Activated effector memory CD4-positive, alpha-beta T cell treated with Interleukin-2 at 50 U/mL for 16 hours (primary cell): Measurements from ENCODE around the gene EXD3.

Experiments
- DNase-seq: peaks from one replicate; pipeline ENCODE4 v3.0.0-alpha.2; 2020

Gene EXD3

DNA sequence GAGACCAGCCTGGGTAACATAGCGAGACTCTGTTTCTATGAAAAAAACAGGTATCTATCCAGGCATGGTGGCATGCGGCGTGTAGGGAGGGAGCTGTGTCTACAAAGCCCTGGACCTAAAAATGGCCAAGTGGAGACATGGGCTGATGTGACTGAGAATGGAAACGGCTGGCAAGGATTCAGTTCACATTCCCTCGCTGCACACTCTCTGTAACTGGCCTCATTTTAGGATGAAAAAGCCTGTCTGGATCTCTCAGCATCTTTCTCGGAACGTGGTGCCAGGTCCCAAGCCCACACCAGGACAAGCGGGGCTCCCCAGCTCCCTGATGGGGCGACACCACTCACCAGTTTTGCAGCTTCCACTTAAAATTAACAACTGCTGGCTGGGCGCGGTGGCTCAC, 13.4 kb downstream of the EXD3 start:
- no peak for DNase-seq

DNA sequence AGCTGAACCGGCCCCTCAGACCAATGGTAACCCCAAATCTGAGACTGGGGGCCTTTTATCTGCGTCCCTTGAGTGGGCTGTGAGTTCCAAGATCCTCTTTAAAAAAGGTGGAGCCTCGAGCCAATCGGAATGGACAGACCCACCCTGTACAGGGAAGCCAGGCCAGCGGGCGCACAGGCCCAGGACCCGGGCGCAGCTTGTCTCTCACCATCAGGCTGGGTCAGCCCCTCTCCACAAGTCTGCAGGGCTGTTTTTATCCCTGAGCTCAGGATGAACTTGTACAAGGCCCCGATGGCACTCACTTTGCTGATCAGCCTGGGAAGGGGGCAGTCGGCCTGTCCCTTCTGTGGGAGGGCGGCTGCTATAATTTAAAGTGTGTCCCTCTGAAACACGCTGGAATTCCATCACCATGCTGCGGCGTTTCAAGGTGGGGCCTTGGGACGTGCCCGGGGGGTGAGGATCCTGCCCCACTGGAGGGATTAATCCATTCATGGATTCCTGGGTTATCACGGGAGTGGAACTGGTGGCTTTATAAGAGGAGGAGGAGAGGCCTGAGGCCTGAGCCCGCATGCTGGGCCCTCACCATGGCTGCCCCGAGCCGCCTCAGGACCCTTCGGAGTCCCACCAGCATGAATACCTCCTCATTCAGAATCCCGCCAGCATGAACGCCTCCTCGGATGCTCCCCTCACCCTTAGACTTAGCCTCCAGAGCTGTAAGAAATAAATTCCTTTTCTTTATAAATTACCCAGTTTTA, 14.1 kb downstream of the EXD3 start:
- DNase-seq = no peak

DNA sequence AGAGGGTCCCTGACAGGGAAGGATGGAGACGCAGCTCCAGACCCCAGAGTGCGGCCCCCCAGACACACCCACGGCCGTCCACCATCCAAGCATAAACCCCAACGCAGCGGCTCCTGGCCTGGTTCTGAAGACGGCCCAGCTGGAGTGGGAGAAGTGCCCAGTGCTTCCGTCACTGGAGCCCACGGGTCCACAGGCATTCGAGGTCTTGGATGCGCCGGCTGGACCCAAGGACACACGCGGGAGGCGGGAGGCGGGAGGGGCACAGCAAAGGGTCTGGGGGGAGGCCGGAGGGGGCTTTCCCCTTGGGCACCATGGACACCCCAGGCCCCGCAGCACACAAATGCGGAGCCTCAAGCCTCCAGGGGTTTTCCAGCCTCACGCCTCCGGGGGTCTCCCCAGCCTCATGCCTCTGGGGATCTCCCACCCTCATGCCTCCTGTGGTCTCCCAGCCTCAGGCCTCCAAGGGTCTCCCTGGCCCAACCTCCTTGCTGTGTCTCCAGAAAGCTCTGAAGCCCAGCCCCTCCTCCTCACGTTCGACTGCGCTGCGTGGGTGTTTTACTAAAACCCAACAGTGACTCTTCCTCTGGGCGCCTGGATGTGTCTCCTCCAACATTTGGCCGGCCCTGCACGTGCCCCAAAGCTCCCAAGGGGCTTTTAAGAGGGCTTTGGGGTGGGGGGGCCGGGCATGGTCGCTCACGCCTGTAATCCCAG, 15.2 kb downstream of the EXD3 start:
- no peak for DNase-seq

DNA sequence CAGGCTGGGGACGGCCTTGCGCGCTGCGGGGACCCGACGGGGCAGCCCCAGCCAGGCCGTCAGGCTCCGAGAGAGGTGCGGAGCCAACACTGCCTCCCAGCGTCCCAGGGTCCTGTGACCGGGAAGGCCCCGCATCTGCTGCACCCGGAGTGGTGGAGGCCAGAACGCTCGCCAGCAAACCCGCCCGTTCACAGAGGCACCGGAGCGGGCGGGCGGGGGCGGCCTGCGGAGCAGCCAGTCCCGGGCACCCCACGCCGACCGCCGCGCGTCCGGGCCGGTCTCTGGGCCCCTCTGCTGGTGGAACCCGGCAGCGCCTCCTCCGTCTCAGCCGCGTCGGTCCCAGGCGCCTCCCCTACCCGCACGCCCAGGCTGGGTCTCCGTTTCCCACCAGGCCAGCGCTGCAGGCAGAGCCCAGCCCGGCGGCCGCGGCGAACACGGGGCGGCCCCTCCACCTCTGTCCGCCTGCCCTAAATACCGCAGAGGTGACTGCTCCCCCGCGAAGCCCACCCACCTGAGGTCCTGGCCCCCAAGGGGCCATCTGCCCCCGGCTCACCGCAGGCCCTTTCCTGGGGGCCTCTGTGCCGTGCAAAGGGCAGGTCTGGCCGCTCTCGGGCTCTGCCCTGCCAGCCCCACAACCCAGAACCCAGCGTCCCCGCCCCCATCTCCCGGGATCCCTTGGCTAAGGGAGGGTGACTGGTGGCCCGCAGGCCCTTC, 15.9 kb downstream of the EXD3 start:
- DNase-seq = peak; percentile 37

DNA sequence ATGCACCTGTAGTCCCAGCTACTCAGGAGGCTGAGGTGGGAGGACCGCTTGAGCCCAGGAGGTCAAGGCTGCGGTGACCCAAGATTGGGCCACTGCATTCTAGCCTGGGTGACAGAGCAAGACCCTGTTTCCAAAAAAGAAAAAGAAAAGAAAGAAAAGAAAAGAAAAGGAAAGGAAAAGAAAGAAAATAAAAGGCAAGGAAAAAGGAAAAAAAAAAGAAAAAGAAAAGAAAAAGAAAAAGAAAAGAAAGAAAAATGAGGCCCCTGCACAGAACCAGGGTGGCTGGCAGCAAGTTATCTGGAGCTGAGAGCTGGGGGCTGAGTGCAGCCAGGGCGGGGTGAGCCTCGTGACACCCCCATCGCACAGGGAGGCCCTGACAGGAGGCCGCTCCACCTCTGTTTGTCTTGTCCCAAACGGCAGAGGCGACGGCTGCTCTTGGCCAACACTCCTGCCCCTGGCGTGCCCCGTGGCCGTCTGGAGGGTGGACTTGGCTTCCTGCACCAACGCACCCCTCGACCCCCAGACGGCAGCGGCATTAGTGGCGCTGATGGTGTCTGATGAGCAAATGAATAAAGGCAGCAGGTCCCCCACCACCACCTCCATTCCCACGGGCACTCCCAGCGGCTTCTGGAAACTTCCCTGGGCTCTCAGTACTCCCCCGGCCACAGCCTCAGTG, 16.7 kb downstream of the EXD3 start:
- DNase-seq = no peak

DNA sequence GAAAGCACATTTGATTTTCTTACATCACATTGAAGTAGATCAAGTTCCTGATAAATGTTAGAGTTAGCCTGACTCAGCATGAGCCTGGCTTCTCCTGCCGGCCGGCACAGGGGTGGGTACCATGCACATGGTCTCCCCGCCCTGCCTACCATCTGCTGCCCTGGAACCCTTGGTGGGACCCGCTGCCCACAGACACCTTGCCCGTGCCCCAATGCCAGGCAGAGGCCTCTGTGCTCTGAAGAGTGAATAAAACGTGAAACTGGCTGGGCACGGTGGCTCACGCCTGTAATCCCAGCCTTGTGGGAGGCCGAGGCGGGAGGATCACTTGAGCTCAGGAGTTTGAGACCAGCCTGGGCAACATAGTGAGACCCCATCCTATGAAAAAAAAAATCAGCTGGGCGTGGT, 17.3 kb downstream of the EXD3 start:
- no peak for DNase-seq

- DNase-seq = no peak
These were observed 17.9 kb downstream of the EXD3 start for GRCh38 chr9:137404961-137405567.

DNA sequence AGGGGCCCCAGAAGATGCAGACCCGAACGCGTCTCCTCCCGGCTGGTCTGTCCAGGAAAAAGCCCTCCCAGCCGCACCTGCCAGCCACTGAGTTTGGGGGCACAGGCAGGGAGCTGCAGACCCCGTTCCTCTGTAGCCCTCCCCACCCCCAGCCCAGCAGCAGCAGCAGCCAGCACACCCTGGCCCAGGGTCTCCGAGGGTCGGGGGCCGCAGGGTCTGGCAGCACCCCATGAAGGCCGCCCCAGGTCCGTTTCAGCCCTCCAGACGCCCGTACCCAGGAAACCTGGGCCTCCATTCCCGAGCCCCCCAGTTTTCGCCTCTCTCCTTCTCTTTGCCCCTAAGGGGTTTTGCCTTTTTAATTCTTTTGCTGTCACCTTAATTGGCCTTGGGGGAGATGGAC, 19.7 kb downstream of the EXD3 start:
- no peak for DNase-seq

- DNase-seq = no peak
These were observed 20.2 kb downstream of the EXD3 start for GRCh38 chr9:137402746-137403145.

DNA sequence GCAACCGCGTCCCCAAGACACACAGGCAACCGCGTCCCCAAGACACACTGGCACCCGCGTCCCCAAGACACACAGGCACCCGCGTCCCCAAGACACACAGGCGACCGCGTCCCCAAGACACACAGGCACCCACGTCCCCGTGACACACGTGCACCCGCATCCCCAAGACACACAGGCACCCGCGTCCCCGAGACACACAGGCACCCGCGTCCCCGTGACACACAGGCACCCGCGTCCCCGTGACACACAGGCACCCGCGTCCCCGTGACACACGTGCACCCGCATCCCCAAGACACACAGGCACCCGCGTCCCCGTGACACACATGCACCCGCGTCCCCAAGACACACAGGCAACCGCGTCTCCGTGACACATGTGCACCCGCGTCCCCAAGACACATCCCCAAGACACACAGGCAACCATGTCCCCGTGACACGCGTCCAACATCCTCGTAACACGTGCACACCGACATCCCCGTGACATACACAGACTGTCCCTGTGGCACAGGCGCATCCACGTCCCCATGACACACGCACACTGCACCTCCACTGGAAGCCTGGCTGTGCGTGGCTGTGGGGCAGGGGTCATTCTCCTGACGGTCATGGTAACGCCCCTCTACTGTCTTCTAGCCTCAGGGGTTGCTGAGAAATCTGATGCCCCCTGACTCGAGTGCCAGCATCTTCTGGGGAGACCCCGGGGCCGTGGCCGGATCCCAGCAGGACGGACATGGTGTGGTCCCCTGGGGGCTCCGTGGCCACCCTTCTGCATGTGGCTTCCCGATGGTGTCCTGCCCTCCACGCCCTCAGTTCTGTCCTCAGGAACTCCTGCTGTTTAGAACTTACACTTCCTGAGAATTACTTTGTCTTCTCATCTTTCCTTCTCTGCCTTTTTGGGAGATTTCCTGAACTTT, 24.1 kb downstream of the EXD3 start:
- DNase-seq = no peak

DNA sequence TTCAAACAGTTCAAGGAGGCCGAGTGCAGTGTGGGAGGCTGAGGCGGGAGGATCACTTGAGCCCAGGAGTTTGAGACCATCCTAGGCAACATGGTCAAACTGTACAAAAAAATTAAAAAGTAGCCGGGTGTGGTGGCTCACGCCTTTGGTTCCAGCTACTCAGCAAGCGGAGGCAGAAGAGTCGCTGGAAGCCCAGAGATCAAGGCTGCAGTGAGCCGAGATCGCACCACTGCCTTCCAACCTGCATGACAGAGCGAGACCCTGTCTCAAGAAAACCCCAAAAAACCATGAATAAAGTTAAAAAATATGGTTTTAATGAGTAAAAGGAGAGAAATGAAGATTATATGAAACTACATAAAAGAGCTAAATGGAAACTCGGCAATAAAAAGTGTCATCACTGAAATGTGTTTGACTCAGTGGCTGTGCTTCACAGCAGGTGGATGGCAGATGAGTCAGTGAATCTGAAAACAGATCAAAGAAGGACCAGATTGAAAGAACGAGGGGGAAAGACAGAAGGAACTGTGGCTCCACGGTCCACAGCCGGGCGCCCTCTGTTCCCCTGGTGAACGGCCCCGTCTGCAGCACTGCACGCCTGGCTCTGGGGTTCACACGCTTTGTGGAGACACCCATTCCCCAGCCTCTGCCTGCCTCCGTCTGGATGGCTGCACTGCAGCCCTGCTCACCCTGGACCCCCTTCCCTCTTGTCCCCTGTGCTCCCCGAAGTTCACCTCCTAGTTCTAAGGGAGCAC, 25.1 kb downstream of the EXD3 start:
- no peak for DNase-seq

DNA sequence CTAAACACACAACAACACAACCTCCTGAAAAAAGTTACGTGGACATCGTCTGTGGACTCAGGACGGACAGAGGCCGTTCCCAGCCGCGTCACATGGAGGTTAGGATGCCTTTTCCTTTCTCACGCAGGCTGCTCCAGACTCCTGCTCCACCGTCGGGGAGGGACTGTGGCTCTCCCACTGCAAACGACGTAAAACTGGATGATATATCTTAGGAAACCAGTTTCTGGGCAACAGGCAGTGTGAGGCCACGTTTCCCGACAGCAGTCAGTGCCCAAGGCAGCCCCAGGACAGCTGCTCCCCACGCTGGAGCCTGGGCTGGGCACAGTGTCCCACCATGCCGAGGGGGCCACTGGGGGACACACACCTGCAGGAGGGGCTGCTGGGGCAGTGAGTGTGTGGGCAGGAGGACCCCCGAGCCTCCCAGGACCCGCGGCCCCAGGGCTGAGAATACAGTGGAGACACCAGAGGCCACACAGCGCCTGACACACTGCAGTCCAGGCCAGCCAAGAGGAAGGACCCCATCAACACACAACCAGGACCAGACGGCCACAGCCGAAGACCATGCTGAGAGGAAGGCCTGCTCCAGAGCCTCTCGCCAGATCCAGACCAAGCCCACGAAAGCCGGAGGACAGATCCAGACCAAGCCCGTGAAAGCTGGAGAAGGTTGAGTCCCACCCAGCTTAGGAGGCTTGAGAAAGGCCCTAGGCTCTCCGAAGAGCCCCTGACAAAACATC, 26.2 kb downstream of the EXD3 start:
- DNase-seq = no peak

DNA sequence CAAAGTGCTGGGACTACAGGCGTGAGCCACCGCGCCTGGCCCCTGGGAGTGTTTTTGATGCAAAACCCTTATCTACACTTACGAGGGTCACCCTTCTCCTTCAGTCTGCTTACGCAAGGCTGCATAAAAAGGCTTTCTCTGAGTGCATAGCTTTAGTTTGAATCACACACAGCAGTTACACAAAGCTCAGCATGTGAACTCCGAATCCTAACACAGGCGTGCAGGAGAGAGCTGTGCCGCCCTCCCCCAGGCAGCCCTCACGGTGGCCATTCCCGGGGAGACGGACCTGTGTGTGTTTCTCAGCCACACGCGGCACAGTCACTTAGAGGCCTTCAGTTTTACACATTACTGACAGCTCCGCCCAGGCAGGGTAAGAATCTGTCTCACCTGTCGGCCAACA, 26.7 kb downstream of the EXD3 start:
- no peak for DNase-seq

DNA sequence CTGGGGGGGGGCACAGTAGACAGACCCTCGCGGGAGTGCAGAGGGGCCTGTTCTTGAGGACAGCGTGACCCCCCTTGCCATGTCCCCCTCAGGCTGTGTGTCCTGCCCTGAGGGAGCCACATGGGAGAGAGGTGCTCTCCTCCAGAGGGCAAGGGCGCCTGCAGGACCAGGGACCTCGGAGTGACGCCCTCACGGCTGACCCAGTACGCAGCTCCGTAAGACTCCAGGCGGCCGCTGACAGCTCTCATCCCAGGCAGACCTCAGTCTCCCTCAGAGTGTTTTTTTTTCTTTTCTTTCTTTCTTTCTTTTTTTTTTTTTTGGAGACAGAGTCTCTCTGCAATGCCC, 27.3 kb downstream of the EXD3 start:
- DNase-seq = no peak

DNA sequence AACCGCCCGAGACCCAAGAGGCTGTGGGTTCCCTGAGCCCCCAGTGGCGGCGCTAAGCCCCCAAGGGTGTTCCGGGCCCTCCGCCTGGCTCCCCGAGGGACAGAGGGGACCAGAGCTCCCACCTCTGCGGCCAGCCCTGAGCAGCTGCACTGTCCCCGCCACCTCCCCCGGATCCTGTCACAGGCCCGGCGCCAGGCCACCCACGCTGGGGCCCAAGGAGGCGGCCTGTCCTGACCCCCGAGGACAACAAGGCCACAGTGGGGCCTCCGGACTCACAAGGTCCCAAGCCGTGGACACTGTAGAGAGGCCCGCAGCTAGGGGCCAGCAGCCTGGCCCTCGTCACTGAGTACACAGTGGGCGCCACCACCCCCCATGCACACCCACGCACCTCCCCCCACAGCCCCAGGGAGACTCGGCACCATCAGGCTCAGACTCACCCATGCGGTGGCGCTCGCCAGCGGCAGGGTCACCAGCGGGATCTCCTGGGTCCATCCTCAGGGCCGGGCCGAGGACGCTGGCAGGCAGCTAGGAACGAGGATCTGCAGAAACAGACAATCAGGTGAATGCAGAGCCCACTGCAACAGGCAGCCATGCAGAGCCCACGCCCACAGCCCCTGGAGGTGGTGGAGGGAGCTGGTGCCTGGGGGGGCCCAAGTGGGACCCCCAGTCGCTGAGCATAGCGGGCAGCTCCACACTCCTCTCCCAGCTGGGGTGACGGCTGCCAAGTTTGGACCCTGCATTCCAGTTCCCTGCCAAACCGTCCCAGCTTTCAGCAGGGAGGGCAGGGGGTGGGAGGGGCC, 27.9 kb downstream of the EXD3 start:
- no peak for DNase-seq

DNA sequence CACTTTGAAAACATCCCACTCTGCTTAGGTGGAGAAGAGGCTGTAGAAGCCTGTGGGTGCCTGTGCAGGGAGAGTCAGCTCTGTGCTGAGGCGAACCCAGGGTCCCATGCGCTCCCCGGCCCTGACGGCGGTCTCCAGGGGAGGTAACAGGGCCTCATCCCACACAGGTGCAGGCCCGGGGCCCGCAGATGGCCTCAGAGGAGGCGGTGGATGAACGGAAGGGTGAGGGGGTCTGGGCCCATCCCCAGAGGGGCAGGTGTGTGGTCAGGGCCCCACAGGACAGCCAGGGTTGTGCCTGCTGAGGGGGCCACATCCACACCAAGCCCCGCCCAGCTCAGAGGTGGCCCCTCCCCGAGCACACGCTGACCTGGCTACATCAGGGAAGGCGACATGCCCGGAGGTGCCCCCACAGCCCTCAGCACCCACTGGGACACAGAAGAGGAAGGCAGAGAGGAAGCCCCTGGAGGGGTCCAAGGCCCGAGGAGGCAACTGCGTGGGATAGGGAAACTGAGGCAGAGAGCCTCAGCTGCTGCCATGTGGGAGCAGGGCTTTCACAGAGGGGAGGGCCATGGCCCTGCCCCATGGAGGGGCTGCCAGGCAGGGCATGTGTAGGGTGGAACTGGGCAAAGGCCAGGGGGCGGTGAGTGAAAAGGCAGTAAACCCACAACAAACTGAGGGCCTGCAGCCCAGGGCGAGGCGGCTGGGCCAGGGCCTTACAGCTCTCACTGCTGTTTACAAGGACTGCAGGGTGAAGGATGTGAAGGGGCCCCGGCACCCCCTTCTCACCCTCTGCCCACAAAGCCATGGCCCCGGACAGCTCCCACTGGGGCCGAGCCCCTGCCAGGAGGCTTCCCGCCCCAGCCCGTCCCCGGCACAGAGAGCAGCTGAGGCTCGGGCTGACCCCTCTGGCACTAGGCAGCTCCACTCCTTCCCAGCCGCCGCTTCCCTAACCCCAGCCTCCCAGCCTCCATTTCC, 29.5 kb downstream of the EXD3 start:
- no peak for DNase-seq

- no peak for DNase-seq
These were observed 30.5 kb downstream of the EXD3 start for GRCh38 chr9:137392232-137393007.

- no peak for DNase-seq
These were observed 31.6 kb downstream of the EXD3 start for GRCh38 chr9:137391411-137391754.
